EH (cell line): ENCODE measurements around the gene NIFK.
A peak's percentile ranks its signal among the peaks of the same experiment; 100 is the strongest.
"Not testable (repeated sequence)": the region's sequence is repeated elsewhere in the genome, so short reads cannot be mapped to it uniquely, and the experiment has no call there.

ENCODE experiments used
- DNase-seq: peaks from one replicate; pipeline ENCODE4 v3.0.0-alpha.2; 2015; ENCODE audit warnings: low read depth

Gene NIFK

GRCh38 chr2:121694398-121695170 lies 42.1 kb downstream of the NIFK start:
- DNase-seq = peak; percentile 64

- not testable (repeated sequence) for DNase-seq
These were observed 46.1 kb downstream of the NIFK start for GRCh38 chr2:121690572-121690971.

- DNase-seq = no peak
These were observed 46.6 kb downstream of the NIFK start for GRCh38 chr2:121690095-121690494.

DNA sequence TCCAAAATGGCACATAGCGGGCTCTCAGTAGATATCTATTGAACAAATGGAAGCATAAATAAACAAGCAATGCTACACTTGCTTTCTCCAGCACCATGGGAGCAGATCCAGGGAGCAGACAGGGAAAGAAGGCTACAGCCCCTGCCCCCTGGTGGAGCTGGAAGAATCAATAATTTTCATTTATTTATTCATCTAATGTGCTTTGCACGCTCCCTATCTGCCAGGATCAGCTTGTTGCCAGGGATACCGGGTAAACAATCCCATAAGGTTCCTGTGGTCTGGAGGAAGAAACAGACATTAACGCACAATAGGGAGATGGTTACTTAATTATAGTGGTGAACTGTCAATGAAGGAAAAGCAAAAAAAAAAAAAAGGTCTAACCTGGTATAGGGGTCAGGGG lies 47.3 kb downstream of the NIFK start:
- DNase-seq = peak; percentile 62

DNA sequence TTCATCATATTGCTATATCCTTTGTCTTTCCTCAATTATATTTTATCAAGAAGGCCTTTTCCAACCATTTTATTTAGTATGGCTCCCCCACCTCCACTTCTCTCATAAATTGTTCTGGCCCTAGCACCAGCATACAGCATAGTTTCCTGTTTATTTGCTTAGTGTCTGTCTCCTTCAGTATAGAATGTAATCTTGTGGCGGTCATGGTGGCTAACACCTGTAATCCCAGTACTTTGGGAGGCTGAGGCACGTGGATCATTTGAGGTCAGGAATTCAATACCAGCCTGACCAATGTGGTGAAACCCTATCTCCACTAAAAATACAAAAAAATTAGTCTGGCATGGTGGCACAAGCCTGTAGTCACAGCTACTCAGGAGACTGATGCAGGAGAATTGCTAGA lies 47.9 kb downstream of the NIFK start:
- no peak for DNase-seq

GRCh38 chr2:121686902-121687301 lies 49.8 kb downstream of the NIFK start:
- no peak for DNase-seq

DNA sequence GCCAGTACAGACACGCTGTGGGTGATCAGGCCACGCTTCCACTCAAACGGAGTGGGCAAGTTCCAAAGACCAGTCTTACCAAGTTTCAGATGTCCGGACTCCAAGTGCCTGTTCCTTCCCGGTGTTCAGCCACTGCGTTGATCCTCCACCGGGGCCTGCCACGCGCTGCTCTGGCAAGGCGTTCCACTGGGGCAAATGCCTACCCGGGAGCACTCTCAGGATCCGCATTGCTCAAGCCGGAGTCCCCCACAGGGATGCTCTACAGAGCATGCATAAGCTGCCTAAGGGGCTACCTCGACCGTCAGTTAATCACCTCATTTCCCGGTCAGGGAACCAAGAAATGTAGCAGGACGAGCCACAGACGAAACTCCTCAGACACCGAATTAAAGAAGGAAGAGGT lies 50.5 kb downstream of the NIFK start:
- no peak for DNase-seq

- DNase-seq = no peak
These were observed 54.0 kb downstream of the NIFK start for GRCh38 chr2:121682396-121683298.

DNA sequence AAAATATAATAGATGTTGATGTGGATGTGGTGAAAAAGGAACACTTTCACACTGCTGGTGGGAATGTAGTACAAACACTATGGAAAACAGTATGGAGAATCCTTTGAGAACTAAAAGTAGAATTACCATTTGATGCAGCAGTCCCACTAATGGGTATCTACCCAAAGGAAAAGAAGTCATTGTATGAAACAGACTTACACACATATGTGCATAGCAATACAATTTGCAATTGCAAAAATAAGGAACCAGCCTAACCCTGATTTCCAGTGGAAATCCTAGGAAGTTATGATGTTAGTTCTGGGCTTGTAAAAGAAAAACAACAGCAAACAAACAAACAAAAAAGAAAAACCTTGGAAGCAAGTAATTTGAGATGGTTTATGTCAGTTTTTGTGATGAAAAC lies 58.8 kb downstream of the NIFK start:
- no peak for DNase-seq
